HK-2 (cell line): ENCODE measurements around the gene BIRC7.
A peak's percentile ranks its signal among the peaks of the same experiment; 100 is the strongest.
"Not testable (repeated sequence)": the region's sequence is repeated elsewhere in the genome, so short reads cannot be mapped to it uniquely, and the experiment has no call there.

Experiments used
- DNase-seq: peaks from one replicate; pipeline ENCODE4 v3.0.0-alpha.2; 2018; ENCODE audit not compliant: unreplicated experiment

The BIRC7 gene

DNA sequence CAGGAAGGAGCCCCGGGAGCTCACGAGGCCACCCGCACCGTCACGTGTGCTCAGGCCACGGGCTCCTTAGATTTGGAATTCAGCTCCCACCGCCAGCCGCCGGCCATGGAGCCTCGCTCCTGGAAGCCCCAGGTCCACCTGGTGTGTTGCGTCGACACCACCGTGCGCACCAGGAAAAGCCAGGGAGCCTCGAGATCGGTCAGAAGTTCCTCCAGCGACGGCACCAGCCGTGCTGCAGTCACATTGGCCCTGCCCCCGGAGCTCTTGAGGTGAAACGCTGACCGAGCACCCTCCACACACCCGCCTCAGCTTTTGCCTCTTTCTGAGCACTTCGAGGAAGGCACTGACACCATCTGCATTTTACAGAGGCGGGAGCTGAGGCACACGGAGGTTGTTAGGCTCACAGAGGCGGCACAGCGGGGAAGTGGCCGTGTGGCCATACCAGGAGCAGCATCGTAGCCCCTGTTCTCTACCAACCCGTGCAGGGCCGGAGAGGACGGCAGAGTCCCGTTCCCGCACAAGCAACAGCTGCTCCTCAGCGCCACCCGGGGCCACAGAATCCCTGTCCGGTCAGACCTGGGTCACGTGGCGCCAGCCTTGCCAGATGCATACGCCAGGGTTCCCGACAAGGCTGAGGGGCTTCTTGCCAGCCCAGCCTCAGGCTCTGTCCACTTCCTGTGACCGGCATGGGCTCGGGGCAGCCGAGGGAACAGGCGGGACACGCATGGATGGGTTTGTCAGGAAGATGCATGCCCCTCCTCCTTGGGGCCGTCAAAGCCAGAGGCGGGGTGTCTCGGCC is 11.0 kb downstream of the BIRC7 start:
- DNase-seq = peak; percentile 73

DNA sequence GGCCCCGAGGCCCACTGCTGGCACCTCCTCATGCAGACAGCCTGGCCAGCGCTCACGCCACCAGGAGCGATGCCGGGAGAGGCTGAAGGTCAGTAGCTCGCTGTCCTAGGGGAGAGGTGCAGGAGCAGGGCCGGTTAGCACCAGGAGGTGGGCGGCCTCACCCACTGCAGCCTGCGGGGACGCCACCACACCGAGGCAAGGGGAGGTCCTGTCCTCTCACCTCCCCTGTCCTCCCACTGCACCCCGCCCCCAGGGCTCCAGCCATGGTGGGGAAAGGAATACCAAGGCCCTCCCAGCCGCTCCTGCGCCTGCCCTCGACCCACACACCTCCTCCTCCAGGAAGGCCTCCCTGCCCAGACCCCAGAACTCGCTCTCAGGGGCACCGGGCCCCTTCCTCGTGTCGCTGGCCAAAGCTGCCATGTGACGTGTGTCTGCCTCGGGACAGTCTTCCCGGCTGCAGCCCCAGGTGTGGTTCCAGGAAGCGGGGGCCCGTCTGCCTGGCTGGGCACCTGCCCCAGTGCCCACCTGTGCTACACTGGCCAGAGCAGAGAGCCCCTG is 12.0 kb downstream of the BIRC7 start:
- no peak for DNase-seq

DNA sequence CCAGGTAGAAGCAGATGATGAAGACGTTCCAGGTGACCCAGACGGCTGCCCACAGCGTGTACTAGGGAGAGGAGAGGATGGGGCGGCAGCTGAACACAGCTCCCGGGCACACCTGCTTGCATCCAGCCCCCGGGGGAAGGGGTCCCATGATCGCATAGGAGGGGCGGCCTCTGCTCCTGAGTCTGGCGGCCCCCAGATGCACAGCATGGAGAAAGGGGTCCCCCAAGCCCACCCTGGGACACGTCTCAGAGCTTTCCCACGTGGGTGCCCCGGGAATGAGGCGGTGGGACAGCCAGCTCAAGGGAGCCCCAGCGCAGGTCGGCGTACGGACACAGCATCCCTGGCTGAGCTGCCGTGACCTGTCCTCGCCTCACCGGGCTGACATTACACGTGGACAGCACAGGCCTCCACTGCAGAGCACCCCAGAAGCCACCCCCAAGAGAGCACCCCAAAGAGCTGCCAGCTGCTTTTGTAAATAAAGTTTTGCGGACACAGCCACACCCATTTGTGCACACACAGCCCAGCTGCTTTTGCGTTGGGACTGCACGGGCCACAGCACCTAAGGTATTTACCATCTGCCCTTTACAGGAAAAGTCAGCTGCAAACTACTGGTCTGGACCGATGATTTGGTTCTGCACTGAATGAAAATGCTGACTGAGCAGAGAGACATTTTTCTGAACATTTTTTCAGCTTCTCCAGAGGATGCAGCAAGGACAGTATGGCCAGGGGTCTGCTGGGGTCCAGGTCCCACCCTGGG is 13.3 kb downstream of the BIRC7 start:
- peak; percentile 63 for DNase-seq

DNA sequence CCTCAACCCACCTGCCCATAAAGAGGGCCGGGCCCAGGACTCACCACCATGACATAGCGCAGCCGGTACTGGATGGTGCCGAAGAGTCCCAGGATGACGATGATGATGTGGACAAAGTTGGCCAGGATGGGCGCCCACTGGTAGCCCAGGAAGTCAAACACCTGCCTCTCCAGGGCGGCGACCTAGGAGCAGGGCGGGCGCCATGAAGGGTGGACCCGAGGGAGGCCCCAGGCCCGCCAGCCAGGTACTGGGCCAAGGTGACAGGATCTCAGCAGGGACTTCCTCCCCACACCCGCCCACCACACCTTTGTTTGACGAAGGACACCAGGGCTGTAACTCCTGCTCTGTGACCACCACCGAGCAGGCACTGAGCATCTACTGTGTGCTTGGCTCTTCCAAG is 14.2 kb downstream of the BIRC7 start:
- DNase-seq = no peak

DNA sequence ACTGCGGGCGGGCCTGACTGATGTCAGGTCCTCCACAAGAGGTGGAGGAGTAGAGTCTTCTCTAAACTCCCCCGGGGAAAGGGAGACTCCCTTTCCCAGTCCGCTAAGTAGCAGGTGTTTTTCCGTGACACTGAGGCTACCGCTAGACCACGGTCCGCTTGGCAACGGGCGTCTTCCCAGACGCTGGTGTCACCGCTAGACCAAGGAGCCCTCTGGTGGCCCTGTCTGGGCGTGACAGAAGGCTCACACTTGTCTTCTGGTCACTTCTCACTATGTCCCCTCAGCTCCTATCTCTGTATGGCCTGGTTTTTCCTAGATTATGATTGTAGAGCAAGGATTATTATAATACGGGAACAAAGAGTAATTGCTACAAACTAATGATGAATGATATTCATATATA is 15.6 kb downstream of the BIRC7 start:
- DNase-seq = not testable (repeated sequence)

DNA sequence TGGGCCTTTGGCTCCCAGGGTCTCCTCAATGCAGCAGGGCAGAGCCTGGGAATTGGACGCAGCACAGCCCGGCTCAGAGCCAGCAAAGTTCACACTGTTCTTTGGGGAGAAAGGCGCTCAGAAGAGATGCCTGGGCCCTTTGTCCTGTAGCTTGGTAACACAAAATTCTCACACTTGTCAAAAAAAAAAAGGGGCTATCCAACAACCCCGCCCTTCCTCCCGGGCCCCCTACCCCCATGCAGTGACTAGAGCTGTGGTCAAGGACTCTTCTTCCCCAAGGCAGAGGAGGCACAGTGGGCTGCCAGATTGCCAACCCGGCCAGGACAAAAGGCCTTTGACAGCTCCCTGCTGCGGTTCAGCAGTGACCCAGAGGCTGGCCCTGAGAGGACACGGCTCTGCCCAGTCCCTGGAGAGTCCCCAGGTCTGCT is 16.6 kb downstream of the BIRC7 start:
- DNase-seq = no peak

DNA sequence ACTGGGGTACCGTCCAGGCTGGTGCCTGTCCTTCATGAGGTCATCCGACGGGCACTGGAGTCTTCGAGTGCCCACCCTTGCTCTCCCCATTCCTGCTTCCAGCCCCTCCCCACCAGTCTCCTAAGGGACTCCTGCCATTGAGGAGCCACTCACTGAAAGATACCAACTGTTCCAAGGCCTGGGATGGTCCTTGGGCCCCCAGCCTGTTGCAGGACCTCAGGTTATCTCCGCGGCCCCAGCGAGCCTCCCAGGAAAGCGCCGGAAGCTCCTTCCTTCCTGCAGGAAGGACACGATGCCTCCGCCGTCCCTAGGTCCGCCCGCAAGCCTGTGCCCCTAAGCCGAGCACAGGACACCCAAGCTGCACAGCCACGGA is 17.3 kb downstream of the BIRC7 start:
- DNase-seq = no peak

DNA sequence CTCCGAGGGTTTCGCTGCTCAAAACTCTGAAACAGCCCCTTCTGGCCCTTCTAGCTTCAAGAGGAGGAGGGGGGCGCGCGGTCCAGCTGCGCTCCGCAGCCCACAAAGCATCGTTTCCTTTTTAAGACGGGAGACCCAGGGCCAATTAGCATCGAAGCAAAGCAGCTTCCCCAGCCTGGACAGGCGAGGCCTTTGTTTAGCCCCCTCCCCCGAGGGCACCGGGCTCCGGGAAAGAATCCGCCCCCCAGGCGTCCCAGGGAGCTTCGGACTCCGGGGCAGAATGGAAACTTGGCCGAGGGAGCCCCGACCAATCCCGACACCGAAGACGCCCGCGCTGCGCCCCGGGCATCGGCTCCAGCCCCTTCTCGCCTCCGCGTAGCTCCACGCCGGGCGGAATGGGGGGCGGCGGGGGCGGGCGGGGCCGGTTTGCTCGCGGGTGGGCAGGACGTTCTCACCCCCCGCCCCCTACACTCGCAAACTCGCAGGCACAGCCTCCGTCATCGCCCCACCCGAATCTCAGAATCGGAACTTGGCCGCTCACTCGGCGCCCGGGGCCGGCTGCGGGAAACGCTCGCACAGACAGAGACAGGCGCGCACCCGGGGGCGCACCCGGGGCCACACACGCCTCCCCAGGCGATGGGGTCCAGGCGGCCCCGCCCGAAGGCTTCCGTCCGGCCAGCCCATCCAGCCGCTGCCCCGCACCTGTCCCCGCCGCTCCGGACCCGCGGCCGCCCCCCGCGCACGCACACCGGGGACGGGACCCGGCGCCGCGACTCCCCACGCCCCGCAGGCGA is 17.9 kb downstream of the BIRC7 start:
- DNase-seq = no peak

DNA sequence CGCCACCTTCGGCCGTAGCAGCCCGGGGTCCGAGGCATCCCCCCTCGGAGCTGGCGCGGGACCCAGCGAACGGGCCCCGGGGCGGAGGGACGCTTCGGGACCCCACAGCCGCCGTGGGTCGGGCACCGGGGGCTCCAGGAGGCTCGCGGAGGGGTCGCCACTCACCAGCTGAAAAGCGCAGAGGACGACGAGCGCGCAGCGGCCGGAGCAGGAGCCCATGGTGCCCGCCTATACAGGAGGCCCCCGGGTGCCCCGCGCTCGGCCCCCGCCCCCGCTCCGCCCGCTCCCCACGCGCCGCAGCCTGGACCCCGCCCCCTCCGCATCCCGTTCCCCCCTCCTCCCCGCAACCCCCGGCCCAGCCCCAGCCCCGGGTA is 18.5 kb downstream of the BIRC7 start, which contains the start of gene NKAIN4:
Gene NKAIN4, minus strand, starts transcription at position 232 of the 374 bp plus-strand sequence. Its CDS starts 13 bp downstream, at position 219.
- no peak for DNase-seq

DNA sequence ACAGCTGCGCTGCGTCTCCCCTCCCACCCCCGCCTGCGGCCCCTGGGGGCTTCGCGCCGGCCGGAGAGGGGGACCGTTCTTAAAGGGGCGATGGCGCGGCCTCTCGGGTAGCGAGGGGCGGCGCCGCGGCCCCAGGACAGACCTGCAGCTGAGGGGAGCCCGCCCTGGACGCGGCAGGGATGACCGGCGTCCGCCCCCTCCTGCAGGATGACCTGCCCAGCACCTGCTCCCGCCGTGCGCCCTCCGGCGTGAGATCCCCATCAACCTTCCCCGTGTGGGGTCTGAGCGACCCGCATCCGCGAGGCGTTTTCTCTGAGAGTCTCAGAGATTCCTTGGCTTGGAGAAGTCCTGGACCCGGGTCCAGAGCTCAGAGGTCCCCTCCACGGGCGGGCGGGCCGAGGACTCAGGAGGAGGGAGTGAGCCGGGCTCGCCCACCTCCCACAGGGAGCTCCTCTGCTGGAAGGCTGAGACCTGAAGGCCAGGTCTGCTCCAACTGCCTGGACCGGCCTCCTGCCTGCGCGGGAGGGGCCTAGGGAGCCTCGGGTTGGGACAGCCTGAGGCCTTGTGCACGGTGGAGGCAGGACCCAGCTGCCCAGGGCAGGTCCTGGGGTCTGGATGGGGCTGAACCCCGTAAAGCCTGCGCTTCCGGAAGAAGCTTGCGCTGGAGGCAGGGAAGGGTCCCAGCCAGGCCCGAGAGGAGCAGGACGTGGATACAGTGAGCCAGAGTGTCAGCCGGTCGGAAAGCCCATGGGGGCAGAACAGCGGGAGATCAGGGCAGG is 19.1 kb downstream of the BIRC7 start:
- DNase-seq = no peak

DNA sequence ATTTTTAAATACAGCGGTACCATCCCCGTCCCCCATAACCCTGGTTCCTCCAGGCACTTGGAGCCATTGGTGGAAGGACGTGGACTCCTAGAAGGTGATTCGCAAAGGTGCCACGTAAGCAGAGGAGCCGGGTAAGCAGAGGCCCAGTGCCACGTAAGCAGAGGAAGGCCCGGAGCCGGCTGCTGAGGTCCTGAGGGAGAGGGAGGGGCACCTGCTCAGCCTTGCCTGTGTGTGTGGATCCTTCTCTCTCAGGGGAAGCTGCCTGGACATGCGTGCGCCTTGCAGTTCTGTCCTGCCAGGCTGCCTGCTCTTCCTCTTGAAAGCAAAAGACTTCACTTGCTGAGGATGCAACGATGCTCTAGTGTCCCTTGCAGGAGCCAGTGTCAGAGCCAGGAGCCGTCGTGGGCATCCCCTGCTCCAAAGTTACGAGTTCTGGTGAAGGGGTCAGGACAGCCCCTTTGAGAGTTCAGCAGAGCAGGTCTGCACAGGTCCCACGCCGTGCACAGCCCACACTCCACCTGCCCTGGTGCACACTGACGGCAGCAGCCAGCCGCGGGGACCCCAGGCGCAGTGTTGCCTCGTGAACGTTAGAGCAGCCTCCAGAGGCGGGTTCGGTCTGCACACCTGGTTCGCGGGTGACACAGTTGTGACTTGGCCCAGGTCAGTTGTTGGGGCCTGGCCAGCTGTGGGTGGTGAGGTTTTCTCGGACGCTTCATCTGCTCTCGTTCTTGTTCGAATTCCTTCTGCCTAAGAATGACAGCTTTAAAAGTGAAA is 20.4 kb downstream of the BIRC7 start:
- DNase-seq = no peak

DNA sequence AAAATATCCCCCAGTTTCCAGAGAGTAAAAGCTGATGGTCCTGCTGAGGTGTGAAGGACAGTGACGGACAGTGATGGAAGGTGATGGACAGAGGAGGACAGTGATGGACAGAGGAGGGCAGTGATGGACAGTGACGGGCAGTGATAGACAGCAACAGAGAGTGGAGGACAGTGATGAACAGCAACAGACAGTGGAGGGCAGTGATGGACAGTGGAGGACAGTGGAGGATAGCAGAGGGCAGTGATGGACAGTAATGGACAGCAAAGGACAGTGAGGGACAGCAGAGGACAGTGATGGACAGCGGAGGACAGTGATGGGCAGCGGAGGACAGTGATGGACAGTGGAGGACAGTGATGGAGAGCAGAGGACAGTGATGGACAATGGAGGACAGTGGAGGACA is 21.2 kb downstream of the BIRC7 start:
- no peak for DNase-seq

DNA sequence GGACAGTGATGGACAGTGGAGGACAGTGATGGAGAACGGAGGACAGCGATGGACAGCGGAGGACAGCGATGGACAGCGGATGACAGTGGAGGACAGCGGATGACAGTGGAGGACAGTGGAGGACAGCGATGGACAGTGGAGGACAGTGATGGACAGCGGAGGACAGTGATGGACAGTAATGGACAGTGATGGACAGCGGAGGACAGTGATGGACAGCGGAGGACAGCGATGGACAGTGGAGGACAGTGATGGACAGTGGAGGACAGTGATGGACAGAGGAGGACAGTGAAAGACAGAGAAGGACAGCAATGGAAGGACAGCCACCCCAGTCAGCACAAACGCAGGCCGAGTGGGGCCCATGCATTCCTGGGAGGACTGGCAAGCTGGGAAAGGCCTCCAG is 21.9 kb downstream of the BIRC7 start:
- no peak for DNase-seq

DNA sequence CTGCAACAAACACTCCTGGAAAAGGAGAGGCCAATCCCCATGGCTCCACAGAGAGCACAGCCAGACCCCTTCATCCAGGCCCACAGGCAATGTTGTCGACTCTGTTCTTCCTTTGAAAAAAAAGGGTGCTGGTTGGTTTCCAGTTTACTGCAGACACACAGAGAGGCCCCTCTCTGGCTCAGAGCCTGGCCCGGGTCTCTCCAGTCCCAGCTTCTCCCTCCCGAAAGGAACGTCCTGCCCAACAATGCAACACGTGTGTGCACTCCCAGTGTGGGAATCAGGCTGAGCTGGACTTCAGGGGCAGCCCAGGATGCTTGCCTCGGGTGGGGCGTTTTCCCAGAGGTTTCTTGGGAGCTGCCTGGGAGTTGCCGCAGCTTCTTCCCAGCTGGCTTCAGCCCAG is 23.1 kb downstream of the BIRC7 start:
- no peak for DNase-seq

DNA sequence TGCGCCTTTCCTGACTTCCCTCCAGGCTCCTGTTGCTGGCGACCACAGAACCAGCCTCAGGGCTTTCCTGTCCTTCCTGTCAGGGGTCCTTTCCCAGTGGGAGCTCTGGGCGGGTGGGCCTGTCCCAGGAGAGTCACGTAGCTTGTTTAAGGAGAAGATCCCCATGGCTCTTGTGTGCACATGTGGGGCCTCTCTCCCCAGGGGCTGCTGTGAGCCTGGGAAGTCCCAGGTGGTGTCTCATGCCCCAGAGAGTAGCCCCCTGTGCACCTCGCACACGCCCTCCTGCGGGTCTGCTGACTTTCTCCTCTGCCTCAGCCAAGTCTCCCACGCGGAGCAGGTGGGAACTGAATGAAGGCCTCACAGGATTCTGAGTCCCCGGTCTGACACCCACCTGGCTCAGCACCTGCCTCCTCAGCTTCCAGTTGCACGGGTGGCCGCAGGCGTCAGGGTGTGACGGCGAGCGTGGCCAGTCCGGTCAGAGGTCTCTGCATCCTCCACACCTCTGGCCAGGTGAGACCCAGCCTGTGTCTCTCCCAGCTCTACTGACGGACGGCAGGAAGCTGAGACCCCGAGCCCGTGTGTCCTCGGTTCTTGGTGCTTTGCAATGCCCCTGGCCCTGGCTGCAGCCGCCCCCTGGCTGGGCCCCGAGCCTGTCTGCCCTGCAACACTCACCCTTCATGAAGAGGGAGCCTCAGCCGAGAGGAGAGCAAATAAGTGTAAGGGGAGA is 24.2 kb downstream of the BIRC7 start:
- no peak for DNase-seq

DNA sequence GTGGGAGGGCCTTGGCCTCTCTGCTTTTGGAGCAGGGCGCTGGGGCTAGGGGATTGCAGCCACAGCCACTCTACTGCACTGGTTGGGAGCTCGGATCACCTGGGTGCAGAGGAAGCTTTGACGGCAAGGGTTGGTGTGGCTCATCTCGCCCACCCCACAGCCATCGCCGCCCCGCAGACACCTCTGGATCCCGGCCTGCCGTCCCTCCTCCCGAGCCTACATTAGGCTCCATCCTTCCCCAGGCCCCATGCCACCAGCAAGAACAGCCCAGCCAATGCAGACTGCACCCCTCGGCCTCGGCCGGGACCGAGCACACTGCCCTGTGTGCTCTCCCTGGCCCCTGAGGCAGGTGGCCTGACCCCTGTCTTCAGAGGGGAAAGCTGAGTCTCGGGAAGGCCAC is 24.8 kb downstream of the BIRC7 start:
- DNase-seq = no peak

DNA sequence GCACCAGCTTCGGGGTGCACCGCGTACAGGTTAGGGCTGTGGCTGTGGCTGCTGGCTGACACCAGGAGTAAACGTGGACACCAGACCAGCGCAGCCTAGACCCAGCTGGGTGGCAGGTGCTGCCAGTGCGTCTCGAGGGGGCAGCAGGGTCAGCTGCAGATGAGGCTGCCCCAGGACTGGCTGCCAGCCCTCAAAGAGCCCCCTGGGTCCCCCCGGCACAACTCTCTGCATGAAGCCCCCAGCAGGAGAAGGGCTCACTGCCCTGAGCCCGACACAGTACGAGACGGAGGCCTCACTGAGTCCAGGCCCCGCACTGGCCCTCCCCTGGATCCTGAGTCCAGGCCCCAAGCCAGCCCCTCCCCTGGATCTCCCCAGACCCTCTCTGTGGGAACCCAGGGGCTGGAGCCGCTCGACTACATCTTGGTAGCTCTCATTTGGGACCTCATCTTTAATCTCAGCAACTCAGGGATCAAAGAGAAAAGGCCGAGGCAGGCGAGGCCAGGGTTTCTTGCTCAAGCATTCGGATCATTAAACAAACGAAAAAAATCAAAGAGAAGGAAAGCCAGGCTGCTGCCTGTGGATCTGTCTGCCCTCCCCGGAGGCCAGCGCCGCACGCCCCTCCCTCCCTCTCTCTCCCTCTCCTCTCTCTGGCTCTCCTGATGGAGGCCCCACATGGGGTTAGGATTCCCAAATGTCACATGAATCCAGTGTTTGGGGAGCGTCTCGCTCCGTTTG is 25.5 kb downstream of the BIRC7 start:
- no peak for DNase-seq

DNA sequence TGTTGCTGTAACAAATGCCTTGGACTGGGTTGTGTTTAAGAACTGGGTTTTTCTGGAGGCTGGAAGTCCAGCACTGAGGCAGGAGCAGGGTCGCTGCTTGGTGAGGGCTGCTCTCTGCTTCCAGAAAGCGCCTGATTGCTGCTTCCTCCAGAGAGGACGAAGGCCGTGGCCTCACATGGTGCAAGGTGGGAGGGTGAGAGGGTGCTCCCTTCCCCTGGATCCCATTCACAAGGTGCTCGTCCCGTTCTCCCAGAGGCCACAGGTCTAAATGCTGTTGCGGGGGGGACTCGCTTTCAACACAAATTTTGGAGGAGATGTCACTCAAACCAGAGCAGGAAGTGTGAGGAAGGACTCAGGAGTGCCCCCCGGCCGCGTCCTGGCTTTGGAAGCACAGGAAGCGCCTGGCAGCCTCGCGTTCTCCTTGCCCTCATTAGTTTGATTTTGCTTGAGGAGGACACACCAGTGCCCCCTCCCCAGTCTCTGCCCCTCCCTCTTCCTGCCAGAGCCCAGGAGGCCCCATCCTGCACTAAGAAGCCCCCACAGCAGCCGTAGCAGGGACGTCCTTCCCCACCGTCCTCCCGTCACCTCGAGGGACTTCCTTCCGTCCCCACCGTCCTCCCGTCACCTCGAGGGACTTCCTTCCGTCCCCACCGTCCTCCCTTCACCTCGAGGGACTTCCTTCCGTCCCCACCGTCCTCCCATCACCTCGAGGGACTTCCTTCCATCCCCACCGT is 26.3 kb downstream of the BIRC7 start:
- DNase-seq = no peak

DNA sequence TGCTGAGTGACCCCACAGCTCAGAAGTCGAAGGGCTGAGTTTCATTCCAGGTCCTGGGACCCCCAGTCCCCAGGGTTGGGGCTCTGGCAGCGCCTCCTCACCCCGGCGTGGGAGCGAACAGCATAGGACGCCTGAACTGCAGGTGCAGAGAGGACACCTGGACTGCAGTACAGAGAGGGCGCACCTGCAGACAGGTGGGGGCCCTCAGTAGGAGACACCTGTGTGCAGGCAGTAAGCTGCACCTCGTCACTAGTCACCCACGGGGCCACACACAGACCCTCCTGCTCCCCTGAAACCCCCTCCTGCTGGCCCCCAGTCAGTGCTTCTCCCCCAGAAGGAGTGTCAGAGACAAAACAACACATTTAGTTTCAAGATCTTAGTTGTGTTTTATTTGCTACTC is 27.1 kb downstream of the BIRC7 start:
- no peak for DNase-seq
